NCI-H2171 treated with DMSO at 0.1 percent for 48 hours (cell line): ENCODE results near the gene STK24.
"Not testable (repeated sequence)": the region's sequence is repeated elsewhere in the genome, so short reads cannot be mapped to it uniquely, and the experiment has no call there.

Experiments used
- DNase-seq: peaks from one replicate; lab custom pipeline; 2025; lab: John Stamatoyannopoulos, UW

Gene STK24

DNA sequence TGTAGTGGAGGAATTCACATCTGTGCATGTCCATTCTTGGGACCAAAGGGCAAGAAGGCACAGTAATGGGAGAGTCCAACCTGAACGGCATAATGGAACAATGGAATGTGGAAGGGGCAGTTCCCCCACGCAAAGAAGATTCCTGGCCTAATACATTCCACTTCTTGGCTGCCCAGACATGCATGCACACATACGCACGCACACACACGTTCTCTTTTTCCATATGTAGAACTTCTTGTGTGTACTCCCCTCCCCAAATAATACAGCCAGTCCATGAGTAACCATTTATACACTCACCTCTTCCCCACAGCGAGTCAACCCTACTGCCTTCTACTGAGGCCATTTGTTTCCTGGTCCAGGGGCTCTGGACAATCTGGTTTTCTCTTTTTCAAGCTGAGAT is 6.0 kb upstream of the STK24 start:
- DNase-seq = no peak

DNA sequence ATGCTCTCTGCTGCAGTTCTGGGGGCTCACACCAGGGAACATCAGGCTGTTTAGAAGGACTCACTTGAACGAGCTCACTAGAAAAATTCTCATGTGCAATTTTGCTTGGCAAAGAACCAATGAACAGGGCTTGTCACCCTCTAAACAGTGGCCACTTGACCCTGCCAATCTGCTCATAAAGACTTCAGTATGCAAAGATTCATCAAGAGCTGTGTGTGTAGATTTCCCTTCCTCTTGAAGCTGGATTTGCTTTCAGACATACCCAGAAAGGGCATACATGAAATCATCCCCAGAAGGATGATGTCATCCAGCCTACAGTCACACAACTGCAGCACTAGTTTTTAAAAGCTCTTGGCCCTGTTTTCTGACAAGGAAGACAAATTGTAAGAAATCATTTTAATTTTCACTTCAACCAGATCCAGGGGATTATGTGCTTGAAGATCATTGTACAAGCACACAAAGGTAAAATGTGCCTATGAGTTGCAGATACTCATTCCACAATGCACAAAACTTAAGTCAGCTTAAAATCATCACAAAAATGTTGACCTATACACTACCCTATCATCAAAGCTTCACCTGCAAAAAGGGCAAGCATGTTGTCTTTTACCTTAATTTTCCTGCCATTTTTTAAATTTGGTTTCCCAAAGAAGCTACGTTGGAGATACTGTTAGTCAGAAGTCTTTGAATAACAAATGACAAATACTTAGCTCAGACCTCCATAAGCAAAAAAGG is 5.2 kb upstream of the STK24 start:
- no peak for DNase-seq

DNA sequence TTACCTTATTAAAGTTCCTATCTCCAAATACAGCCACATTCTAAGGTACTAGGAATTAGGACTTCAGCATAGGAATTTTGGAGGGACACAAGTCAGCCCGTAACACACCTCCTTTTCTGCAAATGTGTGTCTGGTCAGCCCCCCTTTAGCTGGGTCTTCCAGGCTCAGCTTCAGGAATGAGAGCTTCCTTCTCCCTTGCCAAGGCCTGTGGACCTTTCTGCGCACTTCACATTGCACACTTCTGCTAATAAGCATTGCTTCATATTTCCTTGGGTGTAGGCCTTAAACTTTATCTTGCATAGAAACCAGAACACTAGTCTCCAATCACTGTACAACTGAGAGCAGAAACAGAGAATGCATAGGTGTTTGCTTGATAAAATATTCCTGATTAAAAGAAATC is 4.5 kb upstream of the STK24 start:
- no peak for DNase-seq

DNA sequence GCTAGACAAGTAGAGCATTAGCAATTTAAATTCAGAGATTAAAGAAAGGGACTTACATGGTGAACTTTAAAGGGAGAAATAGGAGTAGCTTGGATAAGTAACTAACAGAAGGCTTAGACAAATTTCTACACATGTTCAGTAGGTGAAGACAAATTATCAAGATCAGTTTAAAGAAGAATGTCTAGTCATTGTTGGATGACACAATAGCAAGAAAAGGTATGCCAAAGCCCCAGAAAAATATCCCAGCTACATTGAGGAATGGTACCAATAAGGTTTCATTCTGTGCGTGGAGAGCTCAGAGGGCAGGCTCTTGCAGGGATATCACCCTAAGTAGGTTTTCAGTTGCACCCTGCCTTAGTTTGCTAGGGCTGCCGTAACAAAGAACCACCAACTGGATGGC is 3.5 kb upstream of the STK24 start:
- no peak for DNase-seq

DNA sequence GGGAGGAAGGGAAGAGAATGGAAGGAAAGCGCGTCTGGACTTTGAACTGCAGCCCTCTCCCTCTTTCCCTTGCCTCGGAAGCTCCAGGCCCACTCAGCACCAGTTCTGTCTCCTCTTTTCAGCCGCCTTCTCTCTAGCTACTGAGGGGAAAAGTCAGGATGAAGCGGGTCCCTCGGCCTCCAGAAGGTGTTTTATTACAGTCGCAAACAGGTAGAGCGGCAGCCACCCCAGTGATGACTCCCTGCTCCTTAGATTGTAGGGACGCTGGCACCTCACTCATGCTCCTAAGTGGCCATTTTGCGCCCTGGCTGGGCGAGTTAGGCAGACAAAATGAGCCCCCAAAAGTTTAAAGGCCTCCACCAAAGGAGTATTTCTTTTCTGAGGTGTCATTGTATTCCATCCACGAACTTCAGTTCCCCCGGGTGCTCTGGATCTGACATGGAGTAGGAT is 954 bp upstream of the STK24 start:
- DNase-seq = no peak

DNA sequence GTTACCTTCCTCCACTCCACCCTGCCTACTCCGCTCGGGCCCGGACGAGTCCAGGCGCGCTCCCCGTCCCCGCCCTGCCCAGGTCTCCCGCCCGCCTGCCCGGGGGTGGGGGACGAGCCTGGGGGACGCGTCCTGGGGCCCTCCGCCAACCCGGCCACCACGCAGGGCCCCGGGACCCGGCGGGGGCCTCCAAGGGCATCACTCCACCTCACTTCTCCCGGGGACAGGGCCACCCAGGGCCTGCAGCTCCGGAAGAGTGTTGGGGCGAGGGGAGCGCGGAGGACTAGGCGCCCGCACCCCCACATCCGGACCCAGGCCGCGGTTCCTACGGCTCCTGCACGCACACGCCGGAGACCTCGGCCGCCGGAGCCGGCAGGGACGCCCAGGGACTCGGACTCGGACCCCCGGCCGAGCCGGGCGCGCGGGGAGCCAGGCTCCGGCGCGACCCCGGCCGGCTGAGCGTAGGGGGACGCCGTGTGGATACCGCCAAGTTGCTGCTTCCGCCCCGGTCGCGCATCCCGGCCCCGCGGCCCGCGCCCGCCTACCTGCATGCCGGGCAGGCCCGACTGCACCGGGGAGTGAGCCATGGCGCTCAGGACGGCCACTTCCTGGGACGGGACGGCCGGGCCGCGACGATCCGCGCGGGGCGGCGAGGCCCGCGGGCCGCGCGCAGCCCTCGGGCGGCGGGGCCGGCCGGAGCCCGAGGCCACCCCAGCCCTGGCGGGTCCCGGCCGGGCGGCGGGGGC is 534 bp downstream of the STK24 start:
- no peak for DNase-seq

DNA sequence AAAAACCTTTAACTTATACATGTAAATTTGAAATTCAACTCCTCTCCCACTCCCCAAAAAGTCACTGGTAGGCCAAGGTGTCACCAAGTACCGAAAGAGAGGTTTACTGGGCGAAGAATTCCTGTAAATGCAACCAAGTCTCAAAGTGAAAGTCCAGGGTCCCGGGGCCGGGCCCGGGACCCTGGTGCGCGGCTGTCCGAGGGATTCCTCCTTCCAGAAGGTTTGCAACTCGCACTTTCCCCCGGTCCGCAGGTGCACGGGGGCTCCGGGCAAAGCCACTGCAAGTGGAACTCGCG is 1.1 kb downstream of the STK24 start:
- no peak for DNase-seq

DNA sequence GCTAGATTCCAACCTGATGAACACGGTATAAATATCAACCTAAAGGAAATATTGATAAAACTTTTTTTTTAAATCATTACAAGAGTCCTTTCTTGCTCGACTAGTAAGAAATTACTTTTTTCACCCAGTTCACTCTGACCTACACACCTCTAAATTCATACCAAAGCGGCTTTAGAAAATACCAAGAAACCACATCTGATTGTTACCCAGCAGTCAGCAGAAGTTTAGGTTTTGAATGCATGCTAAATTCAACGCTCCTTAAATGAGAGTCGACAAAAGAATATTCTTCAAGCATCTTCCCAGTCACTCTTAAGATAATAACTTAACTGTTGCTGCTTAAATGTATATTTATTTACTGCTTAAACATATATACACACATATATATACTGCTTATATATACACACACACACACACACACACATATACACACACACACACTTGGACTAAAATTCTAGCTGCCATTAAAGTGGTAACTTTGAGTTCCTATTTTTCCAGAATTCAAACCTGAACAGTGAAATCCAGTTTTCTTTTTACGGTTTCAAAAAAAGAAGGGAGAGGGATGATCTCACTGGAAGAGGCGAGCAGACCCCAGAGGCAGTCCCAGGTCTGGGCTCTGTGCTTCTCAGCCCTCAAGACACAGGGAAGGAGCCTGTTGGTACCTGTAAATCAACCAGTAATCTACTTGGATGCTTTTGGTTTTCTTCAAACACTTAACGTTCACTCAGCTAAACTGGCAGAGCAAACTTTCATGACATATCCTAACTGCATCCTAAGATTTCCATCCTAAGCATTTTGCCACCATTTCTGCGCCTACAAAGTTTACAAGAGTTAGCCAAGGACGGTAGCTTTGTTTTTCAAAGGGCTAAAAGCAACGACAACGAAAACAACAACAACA is 1.7 kb downstream of the STK24 start:
- no peak for DNase-seq

DNA sequence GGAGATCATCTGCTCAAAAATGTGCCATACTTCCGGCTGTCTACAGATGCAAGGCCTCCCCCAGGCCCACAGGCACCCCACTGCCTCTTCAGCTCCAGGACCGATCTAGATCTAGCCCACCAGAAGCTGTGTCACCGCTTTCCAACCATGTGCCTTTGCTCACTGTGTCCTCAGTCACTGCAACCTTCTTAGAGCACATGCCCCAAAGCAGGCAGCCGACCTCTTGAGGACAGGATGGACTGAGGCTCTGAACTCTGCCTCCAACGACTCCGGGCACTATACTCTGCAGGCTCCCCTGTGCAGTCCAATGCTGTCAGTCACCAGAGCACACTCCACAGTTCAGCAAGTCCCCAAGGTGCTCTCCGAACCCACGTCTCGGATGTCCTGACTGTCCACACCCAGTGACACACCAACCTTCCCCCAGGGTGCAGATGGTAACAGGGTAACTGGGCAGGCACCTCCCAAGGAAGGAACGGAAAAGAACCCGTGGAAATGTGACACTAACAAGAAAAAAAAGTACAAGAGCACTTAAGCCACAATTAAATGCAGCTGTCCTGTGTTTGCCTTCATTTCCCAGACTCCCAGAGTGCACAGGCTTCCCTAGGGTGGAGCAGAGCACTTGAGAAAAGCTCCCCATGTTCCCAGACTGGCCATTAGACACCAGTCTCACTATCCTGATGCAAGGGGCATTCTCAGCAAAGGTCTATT is 4.8 kb downstream of the STK24 start:
- DNase-seq = peak; percentile 90

DNA sequence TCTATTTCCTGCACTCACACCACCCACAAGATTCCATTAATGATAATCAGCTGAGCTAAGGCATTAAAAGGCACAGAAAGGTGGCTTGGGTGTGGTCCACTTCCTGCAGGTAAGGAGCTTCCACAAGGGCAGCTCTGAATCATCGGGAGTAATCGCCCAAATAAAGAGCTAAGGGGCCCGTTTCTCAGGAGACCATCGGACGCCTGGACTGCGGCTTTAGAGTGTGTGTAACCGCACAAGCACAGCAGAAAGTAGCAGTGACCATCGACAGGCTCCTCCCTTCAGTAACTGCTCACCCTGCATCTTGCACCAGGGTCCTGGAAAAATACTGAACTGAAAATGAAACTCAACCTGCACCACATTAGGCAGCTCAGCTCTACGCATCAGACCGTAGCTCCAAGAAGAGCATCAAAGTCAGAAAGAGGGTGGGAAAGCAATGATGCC is 6.0 kb downstream of the STK24 start:
- no peak for DNase-seq

DNA sequence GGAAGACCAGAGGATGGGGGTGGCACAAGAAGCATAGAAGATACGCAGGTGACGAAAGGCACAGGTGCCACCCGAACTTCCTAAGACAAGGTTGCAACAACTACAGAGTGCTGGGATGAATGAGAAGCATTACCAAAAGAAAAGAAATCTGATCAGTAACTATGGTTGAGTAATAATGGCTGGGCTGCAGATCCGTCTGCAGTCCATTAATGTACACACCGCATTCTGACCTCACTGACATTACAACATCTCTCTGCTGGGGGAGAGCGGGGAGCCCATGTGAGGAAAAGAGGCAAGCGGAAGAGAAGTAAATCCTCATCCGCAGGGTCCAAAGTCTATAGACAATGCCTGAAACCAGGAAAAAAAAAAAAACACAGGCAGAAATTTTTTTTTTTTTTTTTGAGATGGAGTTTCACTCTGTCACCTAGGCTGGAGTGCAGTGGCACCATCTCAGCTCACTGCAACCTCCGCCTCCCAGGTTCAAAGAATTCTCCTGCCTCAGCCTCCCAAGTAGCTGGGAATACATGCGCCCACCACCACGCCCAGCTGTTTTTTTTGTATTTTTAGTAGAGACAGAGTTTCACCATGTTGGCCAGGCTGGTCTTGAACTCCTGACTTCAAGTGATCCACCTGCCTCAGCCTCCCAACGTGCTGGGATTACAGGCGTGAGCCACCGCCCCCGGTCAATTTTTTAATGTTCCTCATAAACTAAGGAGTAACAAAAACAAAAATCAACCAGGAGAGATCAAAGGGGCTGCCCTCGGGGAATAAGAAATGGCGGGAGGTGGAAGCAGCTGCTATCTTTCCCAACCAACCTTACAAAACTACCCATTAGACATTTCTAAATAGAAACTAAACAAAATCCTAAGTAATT is 7.2 kb downstream of the STK24 start:
- not testable (repeated sequence) for DNase-seq

DNA sequence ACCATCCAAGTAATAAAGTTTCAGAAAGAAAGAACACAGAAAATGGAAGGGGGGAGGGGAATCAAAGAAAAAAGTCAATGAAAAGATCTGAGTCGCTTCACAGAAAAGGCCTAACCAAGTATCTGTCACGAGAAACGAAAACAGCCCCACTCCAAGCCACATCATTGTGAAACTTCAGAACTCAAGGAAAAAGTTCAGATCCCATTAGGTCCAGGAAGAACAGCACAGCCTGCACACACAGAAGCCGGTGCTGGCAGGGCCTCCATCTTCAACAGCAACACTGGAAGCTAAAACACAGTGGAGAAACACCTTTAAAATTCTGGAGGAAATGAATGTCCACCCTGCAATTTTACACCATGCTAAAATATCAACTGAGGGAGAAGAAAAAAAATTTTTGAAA is 8.0 kb downstream of the STK24 start:
- no peak for DNase-seq

DNA sequence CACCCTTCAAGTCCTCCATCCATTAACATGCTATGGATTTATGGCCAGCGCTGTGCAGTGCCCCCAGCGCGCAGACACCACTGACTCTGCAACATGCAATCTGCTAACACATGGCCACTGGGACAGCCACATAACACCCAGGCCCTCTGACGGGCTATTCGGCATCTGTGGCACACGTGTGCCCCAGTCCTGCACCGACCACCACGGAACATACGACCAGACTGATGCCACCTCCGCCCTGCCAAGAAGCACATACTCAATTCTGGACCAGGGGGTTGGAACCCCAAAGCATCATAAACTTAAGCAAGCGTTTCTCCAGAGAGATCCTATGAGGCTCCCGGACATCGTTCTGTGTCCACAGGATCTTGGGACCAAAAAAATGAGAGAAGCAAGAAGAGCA is 9.8 kb downstream of the STK24 start:
- DNase-seq = no peak

DNA sequence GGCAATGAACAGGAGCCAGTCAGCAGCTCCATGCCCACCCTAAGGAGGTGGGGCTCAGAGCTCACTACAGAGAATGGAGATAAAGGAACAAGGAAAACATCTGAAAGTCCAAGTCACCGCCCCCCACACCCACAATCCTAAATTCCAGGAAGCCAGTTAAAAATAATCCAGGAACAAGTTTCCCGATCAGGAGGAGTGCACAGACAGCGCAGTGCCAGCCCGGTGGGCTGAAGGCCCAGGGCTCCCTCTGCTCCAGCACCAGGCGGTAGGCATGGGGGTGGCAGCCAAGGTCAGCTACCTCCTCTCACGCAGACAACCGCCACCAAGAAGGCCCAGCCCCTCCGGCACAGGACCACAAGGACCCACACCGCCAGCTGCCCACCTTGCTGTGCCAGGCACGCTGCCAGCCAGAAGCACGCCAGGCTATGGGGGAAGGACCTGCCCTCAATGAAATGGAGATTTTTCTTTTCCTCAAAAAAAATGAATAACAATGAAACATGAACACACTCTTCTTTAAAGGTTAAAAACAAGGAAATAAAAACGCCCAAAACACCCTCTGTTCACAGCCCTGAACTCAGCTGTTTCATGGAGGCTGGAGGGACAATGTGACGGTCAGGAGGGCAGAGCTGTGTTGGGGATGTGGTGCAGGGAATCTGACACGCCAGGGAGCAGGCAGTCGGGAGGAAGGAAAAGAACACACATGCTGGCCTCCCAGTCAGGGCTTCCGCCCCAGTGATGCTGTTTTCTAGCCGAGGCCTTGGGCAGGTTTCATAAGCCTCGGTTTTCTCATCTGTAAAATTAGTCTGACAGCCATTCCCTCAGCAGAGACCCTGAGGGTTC is 11.0 kb downstream of the STK24 start:
- DNase-seq = no peak

DNA sequence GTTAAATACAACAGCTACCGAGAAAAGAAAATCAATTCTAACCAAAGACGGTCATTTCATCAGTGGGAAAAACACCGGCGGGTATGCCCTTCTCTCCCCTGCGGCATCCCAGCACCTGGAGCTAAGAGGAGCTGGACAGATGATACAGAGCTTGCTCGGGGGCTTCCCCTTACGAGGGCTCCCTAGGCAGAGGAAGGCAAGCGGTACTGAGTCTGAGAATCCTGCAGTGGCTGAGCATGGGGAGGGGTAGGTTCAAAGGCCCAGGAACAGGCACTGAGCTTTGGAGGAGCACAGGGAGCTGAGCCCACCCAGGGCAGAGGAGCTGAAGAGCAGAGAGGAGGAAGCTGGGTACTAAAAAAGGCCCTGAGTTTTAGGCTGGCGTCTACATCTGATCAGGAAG is 12.7 kb downstream of the STK24 start:
- no peak for DNase-seq

DNA sequence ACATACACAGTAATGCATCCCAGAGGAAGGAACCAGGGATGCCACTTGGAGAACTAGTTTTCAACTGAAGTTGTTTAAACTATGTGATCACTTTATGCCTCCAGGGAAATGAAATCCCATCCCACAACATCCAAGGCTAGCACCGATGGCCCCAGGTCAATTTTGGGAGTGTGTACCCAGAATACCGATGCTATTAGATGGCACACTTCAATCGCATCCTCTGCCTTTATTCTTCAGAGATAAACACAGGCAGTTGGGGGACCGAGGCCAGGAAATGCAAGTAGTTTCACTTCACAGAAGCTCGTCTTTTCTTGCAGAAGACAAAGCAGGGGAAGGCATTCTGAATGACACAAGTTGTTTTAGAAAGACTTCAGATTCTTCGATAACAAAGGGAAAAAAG is 13.8 kb downstream of the STK24 start:
- no peak for DNase-seq

DNA sequence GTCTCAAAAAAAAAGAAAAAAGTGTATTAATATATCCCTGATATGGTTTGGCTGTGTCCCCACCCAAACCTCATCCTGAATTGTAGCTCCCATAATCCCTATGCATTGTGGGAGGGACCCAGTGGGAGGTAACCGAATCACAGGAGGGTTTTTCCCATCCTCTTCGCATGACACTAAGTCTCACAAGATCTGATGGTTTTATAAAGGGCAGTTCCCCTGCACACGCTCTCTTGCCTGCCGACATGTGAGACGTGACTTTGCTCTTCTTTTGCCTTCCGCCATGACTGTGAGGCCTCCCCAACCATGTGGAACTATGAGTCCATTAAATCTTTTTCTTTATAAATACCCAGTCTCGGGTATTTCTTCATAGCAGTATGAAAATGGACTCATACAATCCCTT is 17.7 kb downstream of the STK24 start:
- no peak for DNase-seq

DNA sequence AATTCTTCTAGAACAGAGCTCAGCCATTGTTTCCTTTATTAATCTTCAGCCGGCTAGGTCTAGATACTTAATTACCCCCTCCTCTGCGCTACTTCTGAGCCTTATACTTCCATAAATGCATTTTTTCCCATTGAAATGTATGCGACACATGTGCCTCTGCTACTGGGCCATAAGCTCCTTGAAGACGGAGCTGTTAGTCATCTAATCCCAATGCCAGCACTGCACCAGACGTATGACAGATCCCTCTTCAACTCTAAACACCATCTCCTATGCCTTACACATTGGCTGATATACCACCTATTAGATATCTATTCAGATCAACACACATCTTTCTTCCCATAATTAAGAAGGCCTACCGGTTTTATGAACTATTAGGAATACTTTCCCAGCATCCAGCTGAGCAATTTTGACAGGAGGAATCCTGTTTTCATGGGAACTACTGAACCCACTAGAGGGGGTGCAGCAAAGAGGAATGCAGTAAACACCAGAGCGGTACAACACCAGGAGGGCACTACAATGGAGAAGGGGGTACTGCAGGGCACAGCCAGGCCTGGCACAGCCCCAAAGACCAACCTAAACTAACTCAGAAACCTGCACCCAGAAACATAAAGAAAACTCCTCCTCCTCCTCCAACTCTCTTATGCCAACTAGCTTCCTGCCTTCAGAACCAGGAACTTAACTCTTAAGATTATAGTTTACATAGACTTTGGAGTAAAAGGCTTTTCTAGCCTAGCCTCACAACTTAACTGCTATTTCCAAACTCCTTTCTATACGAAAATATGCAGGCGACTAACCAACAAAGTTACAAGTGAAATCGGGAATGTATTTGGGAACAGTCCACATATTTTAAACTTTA is 18.7 kb downstream of the STK24 start:
- DNase-seq = no peak

DNA sequence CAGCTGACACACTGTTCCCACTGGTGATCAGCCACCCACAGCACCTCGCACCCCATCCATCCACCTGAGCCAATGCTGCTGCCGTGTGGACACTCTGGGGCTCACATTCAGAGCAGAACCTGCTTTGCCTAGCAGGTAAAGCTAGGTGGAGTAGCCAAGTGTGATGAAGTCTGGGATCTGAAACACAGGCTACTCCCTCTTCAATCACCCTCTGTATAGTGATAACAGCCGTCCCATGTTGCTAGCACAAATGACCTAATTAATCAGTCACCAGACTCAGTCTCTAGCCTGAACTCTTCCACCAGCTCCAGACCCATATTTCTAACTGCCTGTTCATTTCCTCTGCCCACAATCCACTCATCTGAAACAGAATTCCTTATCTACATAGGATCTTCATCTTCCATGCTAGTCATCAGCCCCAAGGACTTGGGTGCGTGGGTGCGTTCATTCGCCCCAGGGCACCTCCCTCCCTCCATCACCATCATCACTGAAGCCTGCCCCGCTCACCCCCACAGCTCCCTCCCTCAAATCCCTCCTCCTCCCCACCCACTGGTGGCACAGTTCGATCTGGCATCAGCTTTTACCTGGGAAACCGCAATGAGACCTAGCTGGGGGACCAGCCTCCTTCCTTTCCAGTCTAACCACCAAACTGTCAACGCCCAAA is 19.8 kb downstream of the STK24 start:
- no peak for DNase-seq
